MM.1S (cell line): ENCODE data around the gene TSSC4.

Source experiments
- DNase-seq: peaks from one replicate; pipeline ENCODE4 v3.0.0-alpha.2; 2015
- H2AFZ ChIP-seq: fragments of 300-600 bp; sonication (generic); 2 replicates; pipeline ENCODE4 v1.6.0; 2016; ENCODE audit warnings: antibody characterized with exemption, low read length
- H3F3A ChIP-seq: fragments of 300-600 bp; sonication (generic); 2 replicates; pipeline ENCODE4 v1.6.1; 2016; ENCODE audit warnings: mild to moderate bottlenecking, antibody characterized with exemption, low read length, moderate library complexity, mixed read lengths; ENCODE audit not compliant: insufficient read depth
- H3K27ac ChIP-seq: fragments of 300-600 bp; sonication (generic); 2 replicates; pipeline ENCODE4 v1.5.1; 2016; ENCODE audit warnings: mild to moderate bottlenecking, low read length
- H3K27me3 ChIP-seq: fragments of 300-600 bp; sonication (generic); replicated peaks from 2 replicates; pipeline ENCODE4 v1.6.0; 2016; ENCODE audit warnings: low read length; ENCODE audit not compliant: insufficient read depth
- H3K36me3 ChIP-seq: fragments of 300-600 bp; sonication (generic); replicated peaks from 2 replicates; pipeline ENCODE4 v1.6.1; 2016; ENCODE audit warnings: mild to moderate bottlenecking, low read length, mixed read lengths; ENCODE audit not compliant: insufficient read depth
- H3K4me1 ChIP-seq: fragments of 300-600 bp; sonication (generic); 2 replicates; pipeline ENCODE4 v1.6.1; 2016; ENCODE audit warnings: low read length, mixed read lengths
- H3K4me2 ChIP-seq: fragments of 300-600 bp; sonication (generic); 2 replicates; pipeline ENCODE4 v1.6.0; 2016; ENCODE audit warnings: low read depth, low read length
- H3K4me3 ChIP-seq: fragments of 300-600 bp; sonication (generic); 2 replicates; pipeline ENCODE4 v1.5.1; 2016; ENCODE audit warnings: low read length, mixed read lengths
- H3K79me2 ChIP-seq: fragments of 300-600 bp; sonication (generic); 2 replicates; pipeline ENCODE4 v1.6.1; 2016; ENCODE audit warnings: mixed run types, low read length, mixed read lengths
- H3K9ac ChIP-seq: fragments of 300-600 bp; sonication (generic); 2 replicates; pipeline ENCODE4 v1.6.1; 2016; ENCODE audit warnings: low read length, mixed read lengths
- H3K9me2 ChIP-seq: fragments of 300-600 bp; sonication (generic); replicated peaks from 2 replicates; pipeline ENCODE4 v1.6.1; 2016; ENCODE audit warnings: mild to moderate bottlenecking, low read length, mixed read lengths; ENCODE audit not compliant: insufficient read depth
- H3K9me3 ChIP-seq: fragments of 300-600 bp; sonication (generic); replicated peaks from 2 replicates; pipeline ENCODE4 v1.6.1; 2016; ENCODE audit warnings: mild to moderate bottlenecking, low read length, mixed read lengths; ENCODE audit not compliant: insufficient read depth
- H4K20me1 ChIP-seq: fragments of 300-600 bp; sonication (generic); 2 replicates; pipeline ENCODE4 v1.6.1; 2016; ENCODE audit warnings: mild to moderate bottlenecking, low read length, moderate library complexity, mixed read lengths; ENCODE audit not compliant: insufficient read depth
- EZH2 ChIP-seq: fragments of 300-600 bp; sonication (generic); optimal IDR thresholded peaks from 2 replicates; pipeline ENCODE3; 2017; ENCODE audit warnings: low read depth, mild to moderate bottlenecking, antibody characterized with exemption, low read length, mixed read lengths
- EZH2phosphoT487 ChIP-seq: fragments of 300-600 bp; sonication (generic); IDR thresholded peaks from 2 replicates; pipeline ENCODE4 v1.6.1; 2018; ENCODE audit warnings: antibody characterized with exemption, low read length
- TF ChIP-seq, protein P1 (sequence below): fragments of 300-600 bp; sonication (generic); IDR thresholded peaks from 2 replicates; pipeline ENCODE4 v1.5.1; 2016; ENCODE audit warnings: antibody characterized with exemption, low read length, mixed read lengths

Gene TSSC4

DNA sequence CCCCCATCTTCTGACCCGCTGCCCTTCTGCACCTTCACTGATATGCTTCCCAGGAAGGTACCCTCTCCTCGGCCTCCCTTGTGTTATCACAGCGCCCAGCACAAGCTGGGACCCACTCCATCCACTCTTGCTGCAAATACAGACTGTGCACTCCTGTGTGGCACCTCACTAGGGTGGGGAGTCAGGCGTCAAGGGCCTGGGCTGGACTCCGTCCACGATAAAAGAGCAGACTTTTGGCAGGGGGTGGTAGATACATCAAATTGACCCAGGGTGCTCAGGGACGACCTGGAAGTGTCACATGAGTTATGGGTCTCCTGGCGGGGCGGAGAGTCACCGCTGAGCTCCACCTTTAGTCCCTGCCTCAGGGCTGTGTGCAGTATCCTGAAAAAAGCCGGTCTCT, 42.9 kb downstream of the TSSC4 start:
- Histone ChIP-seq H3K9me3 (no peaks in the 10 kb centered on the region), H3K4me3 (no peak overlapping the region), H3K27me3 (peaks cover 5% of the 10 kb centered on the region; the same call in 1 of the 2 replicates), H3K27ac (no peak overlapping the region), H3K4me1 (peaks cover 14% of the 10 kb centered on the region), H3F3A (peaks cover 5% of the 10 kb centered on the region; the same call in 1 of the 2 replicates), H3K4me2 (no peak overlapping the region), H3K79me2 (peaks cover 32% of the 10 kb centered on the region), H3K36me3 (no peaks in the 10 kb centered on the region), H3K9ac (no peak overlapping the region), H3K9me2 (no peaks in the 10 kb centered on the region), H2AFZ (no peak overlapping the region), H4K20me1 (no peaks in the 10 kb centered on the region)
- no peak for DNase-seq
- TF ChIP-seq EZH2 (no peak), EZH2phosphoT487 (no peak)
- TF ChIP-seq, protein P1, sequence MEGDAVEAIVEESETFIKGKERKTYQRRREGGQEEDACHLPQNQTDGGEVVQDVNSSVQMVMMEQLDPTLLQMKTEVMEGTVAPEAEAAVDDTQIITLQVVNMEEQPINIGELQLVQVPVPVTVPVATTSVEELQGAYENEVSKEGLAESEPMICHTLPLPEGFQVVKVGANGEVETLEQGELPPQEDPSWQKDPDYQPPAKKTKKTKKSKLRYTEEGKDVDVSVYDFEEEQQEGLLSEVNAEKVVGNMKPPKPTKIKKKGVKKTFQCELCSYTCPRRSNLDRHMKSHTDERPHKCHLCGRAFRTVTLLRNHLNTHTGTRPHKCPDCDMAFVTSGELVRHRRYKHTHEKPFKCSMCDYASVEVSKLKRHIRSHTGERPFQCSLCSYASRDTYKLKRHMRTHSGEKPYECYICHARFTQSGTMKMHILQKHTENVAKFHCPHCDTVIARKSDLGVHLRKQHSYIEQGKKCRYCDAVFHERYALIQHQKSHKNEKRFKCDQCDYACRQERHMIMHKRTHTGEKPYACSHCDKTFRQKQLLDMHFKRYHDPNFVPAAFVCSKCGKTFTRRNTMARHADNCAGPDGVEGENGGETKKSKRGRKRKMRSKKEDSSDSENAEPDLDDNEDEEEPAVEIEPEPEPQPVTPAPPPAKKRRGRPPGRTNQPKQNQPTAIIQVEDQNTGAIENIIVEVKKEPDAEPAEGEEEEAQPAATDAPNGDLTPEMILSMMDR, result no peak

DNA sequence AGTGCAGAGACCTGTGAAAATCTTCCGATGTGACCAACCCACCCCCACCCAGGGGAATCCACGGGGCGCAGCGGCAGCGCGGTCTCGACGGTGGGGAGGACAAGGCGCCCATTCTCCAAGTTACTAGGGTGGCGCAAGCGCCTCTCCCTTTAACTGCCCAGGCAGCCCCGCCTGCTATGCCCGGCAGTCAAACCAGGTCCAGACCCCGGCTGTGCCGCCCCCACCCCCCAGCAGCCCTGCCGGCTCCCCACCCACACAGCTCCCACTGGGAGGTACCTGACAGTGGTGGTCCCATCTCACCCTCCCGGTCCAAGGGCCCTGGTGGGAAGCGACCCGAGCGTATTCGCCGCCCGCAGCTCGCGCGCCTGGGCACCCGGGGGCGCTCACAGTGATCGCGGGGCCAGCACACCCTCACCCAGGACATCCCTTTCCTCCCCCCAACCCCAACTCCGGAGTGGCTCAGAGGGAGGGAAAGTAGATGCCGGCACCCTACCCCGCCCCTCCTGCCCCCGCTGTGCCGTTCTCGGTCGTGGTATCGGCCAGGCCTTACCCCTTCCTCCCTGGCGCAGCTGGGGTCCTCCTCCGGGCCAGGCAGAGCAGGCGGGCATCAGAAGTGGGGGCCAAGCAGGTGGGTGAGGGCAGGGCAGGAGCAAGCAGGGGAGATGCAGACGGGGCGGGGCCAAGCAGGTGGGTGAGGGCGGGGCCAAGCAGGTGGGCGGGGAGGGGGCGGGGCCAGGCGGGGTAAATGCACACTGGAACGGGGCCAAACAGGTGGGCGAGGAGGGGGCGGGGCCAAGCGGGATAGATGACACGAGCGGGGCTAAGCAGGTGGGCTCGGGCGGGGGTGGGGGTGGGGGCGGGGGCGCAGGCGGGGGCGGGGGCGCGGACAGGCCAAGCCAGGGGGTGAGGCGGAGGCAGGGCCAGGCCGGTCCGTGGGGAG, 43.6 kb downstream of the TSSC4 start, which contains the start of gene TRPM5:
Gene TRPM5 (minus strand): TSS at position 634 of the 940 bp plus-strand sequence. CDS start 21,478 bp downstream, outside the sequence.
- H3K4me3 ChIP-seq, result peak within 1 kb of the TSS; percentile 95
- TF ChIP-seq, protein P1, result no peak; the same call in 1 of the 2 replicates
- no peak for TF ChIP-seq EZH2phosphoT487
- TF ChIP-seq EZH2, result no peak
- H4K20me1 ChIP-seq, result no peaks in the 10 kb centered on the region
- peaks cover 5% of the 10 kb centered on the region; the same call in 1 of the 2 replicates for H3K27me3 ChIP-seq
- no peaks in the 10 kb centered on the region for H3K9me2 ChIP-seq
- H3K4me2 ChIP-seq, result peak within 1 kb of the TSS; percentile 96
- no peak for DNase-seq
- H3K36me3 ChIP-seq, result no peaks in the 10 kb centered on the region
- H3K9ac ChIP-seq, result peak within 1 kb of the TSS; percentile 64
- peaks cover 5% of the 10 kb centered on the region; the same call in 1 of the 2 replicates for H3F3A ChIP-seq
- peaks cover 14% of the 10 kb centered on the region for H3K4me1 ChIP-seq
- no peaks in the 10 kb centered on the region for H3K9me3 ChIP-seq
- no peak within 1 kb of the TSS for H3K27ac ChIP-seq
- H3K79me2 ChIP-seq, result peaks cover 40% of the 10 kb centered on the region
- peak within 1 kb of the TSS; percentile 87 for H2AFZ ChIP-seq

DNA sequence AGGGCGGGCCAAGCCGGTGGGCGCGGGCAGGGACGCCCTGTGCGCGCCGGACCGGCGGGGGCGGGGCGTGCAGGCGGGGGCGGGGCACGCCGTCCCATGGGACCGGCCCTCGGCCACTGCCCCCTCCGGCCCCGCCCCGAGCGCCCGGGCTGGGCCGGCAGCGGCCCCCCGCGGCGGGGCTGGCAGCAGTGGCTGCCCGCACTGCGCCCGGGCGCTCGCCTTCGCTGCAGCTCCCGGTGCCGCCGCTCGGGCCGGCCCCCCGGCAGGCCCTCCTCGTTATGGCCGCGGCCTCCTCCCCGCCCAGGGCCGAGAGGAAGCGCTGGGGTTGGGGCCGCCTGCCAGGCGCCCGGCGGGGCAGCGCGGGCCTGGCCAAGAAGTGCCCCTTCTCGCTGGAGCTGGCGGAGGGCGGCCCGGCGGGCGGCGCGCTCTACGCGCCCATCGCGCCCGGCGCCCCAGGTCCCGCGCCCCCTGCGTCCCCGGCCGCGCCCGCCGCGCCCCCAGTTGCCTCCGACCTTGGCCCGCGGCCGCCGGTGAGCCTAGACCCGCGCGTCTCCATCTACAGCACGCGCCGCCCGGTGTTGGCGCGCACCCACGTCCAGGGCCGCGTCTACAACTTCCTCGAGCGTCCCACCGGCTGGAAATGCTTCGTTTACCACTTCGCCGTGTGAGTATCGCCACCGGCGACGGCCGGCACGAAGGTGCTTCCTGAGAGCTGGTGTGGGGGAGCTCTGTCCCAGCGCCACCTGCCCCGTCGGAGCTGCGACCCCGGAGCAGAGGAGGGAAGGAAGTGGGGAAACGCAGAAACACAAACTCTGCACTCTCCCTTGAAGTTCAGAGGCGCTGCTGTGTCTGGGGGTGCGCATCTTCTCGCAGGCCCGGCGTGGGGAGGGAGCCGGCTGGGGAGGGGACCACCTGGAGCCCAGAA, 44.5 kb downstream of the TSSC4 start, which contains the start of gene KCNQ1:
Gene KCNQ1 (plus strand): TSS at position 188 of the 925 bp plus-strand sequence. CDS start 91 bp downstream, at position 279.
- Histone ChIP-seq H3K27ac (no peak within 1 kb of the TSS), H3K36me3 (no peaks in the 10 kb centered on the region), H3K79me2 (peaks cover 49% of the 10 kb centered on the region), H3K27me3 (peaks cover 5% of the 10 kb centered on the region; the same call in 1 of the 2 replicates), H2AFZ (peak within 1 kb of the TSS; percentile 87), H4K20me1 (no peaks in the 10 kb centered on the region), H3K4me3 (peak within 1 kb of the TSS; percentile 95), H3K9me3 (no peaks in the 10 kb centered on the region), H3F3A (peaks cover 5% of the 10 kb centered on the region; the same call in 1 of the 2 replicates), H3K4me2 (peak within 1 kb of the TSS; percentile 96), H3K9ac (peak within 1 kb of the TSS; percentile 64), H3K4me1 (peaks cover 14% of the 10 kb centered on the region), H3K9me2 (no peaks in the 10 kb centered on the region)
- TF ChIP-seq EZH2 (no peak), EZH2phosphoT487 (no peak)
- TF ChIP-seq, protein P1, result no peak
- DNase-seq, result peak; percentile 87
